Hindlimb muscle (tissue), 1 donor: ENCODE measurements around the gene LYSMD4. TPM values are rescaled to one million over a fixed set of nuclear protein-coding genes. Genes with fewer than 3 reads are reported as not detected.
"Not testable (repeated sequence)": the region's sequence is repeated elsewhere in the genome, so short reads cannot be mapped to it uniquely, and the experiment has no call there.

ENCODE experiments used
- DNase-seq: peaks from one replicate; pipeline ENCODE4 v3.0.0-alpha.2; 2013
- polyA plus RNA-seq: library from polyadenylated mRNA; unstranded; fragments of 120-200 nt; gene quantifications from one replicate; pipeline ENCODE4 v1.2.1, GENCODE V29; 2013; ENCODE audit not compliant: insufficient read length

Gene LYSMD4
- polyA plus RNA-seq: 9.3 TPM

GRCh38 chr15:99733268-99734039, at the start of gene LYSMD4:
LYSMD4 (minus strand) TSS chr15:99733437; CDS start chr15:99731999, 1,438 bp downstream.
- peak; percentile 96 for DNase-seq

- DNase-seq: not testable (repeated sequence)
Observed at GRCh38 chr15:99782029-99782428, 48.8 kb upstream of the LYSMD4 start.

- no peak for DNase-seq
Observed at GRCh38 chr15:99777144-99777543, 43.9 kb upstream of the LYSMD4 start.

DNA sequence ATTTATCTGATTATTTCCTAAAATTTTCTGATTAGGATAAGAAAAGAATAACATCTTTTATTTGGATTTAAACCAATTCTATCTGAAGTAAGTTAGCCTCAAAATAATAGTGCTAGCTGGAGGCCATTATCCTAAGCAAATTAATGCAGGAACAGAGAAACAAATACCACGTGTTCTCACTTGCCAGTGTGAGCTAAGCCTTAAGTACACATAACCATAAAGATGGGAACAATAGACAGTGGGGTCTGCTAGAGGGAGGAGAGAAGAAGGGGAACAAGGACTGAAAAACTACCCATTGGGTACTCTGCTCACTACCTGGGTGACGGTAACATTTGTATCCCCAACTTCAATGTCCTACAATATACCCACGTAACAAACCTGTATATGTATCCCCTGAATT, 31.3 kb upstream of the LYSMD4 start:
- DNase-seq: no peak

GRCh38 chr15:99763827-99764226, 30.6 kb upstream of the LYSMD4 start:
- no peak for DNase-seq

DNA sequence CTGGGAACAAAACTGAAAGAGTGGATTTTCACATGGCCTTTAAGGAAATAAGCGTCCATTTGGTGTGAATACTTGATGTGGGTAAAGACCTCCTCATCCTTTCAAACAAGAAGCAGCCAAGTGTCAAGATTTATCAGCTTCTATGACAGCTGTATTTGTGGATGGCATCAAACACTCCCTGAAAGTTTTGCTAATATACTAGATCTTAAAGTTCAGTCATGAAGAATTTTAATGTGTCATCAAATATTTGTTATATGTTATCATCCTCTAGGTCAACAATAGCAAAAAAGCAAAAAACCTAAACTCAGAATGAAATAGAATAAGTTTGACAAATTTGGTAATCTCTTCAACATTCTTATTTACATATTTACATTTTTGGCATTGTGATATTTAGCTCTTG, 29.1 kb upstream of the LYSMD4 start:
- no peak for DNase-seq

DNA sequence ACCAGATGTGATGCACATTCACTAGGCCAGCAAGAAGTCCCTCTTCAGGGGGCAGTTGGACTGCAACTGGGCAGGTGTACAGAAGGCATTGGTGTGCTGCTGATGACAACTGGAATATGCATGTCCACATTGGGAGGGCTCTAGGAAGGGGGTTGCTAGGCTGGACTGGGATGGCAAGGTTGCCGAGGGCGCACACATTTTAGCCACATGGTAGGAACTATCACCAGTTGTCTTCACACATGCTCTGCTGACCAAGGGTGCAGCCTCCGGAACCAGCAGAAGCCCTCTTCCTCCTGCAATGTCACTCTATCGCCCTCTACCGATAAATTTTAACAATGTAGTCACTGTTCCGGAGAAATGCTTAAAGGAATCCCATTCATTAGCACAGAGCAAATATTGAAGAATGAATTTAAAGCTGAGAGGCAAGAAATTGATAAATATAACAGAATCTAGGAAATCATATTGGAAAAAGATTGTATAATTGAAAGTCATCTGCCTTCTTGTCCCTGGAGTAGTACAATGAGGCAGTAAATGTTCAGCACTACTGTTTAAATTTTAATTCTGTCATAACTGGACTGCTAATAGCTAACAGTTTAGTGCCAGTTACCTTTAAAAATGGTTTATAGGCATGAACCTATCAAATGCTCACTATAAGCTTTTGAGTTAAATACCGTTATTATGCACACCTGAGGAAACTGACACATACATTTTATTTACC, 22.6 kb upstream of the LYSMD4 start:
- DNase-seq: peak; percentile 72

GRCh38 chr15:99753066-99753465, 19.8 kb upstream of the LYSMD4 start:
- DNase-seq: no peak

- DNase-seq: no peak
Observed at GRCh38 chr15:99752556-99752955, 19.3 kb upstream of the LYSMD4 start.

DNA sequence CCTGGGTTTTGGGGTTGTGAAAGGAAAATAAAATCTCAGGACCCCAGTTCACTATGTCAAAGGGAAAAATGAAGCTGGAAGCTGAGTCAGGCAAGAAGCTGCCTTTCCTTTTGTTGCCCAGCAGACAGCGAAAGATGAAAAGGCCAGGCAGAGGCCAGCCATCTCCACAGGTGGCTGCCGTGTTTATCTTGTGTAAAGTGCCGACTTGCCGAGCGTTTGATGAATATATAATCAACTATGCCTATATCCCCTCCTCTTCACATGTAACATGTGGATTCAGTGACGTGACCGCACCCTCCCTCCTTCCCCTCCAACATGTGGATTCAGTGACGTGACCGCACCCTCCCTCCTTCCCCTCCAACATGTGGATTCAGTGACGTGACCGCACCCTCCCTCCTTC, 17.1 kb upstream of the LYSMD4 start:
- DNase-seq: not testable (repeated sequence)

- DNase-seq: no peak
Observed at GRCh38 chr15:99749386-99749785, 16.1 kb upstream of the LYSMD4 start.

DNA sequence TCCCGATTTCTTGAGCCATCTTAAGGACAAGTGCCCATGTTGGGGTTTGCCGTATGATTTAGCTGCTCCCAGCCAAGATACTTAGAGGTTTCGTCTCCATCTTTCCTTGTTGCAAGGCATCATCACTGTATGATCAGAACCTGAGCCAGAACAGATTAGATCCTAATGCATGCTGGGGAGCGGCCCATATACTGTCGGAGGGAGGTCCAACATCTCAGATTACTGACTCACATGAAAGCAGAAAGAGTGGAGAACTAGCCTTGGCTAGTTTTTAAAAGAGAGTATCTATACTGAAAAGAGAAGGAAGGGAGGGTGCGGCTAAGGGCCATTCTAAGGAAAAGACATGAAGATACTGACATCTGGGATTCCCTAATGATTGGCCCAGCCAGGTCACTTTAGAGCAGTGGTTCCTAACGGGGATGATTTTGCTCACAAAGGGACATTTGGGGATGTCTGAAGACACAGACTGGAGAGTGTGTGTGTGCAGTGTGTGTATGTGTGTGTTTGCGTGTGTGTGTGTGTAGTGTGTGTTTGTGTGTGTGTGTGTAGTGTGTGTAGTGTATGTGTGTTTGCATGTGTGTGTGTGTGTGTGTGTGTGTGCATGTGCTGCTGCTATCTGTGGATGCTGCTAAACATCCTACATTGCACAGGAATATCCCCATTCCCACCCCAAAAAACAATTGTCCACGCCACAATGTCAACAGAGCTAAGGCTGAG, 12.3 kb upstream of the LYSMD4 start:
- no peak for DNase-seq

DNA sequence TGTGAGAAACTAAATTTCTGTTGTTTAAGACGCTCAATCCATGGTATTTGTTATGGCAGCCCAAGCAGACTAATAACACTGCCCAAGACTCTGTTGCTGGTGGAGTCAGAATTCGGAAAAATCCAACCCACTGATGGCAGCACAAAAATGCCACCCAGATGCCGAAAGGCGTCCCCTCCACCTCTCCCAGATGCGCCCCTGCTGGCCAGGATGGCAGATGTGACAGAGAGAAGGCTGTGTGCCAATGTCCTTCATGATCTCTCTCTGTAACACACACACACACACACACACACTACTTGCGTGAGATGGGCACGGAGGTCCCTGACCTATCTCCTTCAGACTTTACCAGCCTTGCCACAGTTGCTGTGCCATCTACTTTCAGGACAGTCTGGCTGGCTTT, 10.9 kb upstream of the LYSMD4 start:
- no peak for DNase-seq

DNA sequence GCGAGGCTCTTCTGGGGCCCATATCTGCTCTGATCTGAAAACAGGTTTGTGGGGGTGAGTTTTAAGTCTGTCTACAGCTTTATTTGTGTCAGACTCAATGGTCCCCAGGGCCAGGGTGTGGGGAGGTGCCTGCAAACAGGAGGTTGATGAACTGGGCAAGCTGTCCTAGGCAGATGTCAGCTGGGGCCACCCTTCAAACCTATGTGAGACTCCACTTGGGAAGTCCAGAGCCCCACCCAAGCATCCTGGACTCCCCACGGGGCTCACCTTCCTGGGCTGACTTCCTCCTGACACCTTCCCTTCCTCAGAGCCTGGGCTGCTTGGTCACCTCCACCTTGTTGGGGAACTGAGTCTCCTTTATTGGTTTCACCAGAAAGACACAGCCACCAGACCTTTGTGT, 8.6 kb upstream of the LYSMD4 start:
- DNase-seq: no peak

GRCh38 chr15:99738021-99738847, 5.0 kb upstream of the LYSMD4 start:
- no peak for DNase-seq

GRCh38 chr15:99736702-99737101, 3.5 kb upstream of the LYSMD4 start:
- DNase-seq: no peak

DNA sequence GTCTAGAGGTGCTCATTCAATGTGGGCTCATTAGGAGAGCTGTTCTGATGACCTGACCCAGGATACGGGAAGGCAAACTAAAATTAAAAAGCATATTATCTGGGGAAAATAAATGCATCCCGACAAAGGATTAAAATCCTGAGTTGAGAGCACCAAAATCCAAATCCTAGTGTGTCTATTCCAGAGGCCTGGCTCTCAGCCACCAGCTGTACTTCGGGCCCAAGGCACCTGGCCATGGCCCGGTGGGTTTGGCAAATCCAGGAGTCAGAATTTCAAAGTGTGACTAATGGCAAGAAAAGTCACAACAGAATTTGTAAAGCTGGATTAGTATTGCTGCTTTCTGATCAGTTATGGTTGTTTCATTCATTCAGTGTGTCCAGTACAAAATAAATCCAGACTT, 2.6 kb upstream of the LYSMD4 start:
- DNase-seq: no peak

GRCh38 chr15:99734575-99734974, 1.3 kb upstream of the LYSMD4 start:
- no peak for DNase-seq

- DNase-seq: not testable (repeated sequence)
Observed at GRCh38 chr15:99734040-99734291, 729 bp upstream of the LYSMD4 start.

- peak; percentile 29 for DNase-seq
Observed at GRCh38 chr15:99732751-99733267, 428 bp downstream of the LYSMD4 start.

DNA sequence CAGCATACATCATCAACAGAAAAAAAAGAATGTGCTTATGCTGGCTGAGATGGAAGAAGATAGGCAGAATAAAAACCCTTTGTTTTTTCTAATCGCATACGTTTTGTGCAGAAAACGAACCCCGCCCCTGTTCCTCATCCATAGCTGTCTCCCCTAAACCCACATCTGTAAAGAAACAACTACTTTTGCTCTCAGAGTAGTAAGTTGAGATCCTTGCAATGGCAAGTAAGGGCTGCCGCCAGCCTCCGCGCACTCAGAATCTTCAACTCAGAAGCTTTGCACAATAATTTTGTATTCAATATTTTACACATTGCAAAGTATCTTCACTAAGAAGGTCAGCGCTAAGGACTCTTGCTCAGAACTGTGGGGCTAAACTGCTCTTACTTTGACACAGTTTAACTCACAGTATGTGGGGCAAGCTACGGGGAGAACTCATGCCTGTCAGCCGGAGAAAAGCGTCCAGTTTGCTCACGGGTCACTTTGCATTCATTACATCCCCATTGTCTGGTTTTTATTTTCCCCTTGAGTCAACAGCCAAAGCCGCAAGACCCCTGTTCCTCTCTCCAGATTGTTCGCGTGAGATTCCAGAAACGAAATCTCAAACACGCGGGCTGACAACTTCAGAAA, 1.0 kb downstream of the LYSMD4 start:
- peak; percentile 38 for DNase-seq
